GM10266 (cell line): ENCODE data around the gene ASIC3.
"Not testable (repeated sequence)": the region's sequence is repeated elsewhere in the genome, so short reads cannot be mapped to it uniquely, and the experiment has no call there.

Source experiments
- DNase-seq: peaks from one replicate; pipeline ENCODE4 v3.0.0; 2012; ENCODE audit errors: extremely low spot score
- CTCF ChIP-seq: IDR thresholded peaks from 2 replicates; pipeline ENCODE4 v1.5.1; 2012; ENCODE audit warnings: mild to moderate bottlenecking, low read depth; ENCODE audit not compliant: control insufficient read depth, insufficient read depth; ENCODE audit errors: missing control alignments

Gene ASIC3

GRCh38 chr7:151035026-151035717, 13.2 kb upstream of the ASIC3 start:
- DNase-seq, result no peak
- no peak for TF ChIP-seq CTCF

GRCh38 chr7:151035902-151036301, 12.4 kb upstream of the ASIC3 start:
- TF ChIP-seq CTCF, result no peak
- no peak for DNase-seq

- TF ChIP-seq CTCF, result no peak
- peak; percentile 34 for DNase-seq
Observed at GRCh38 chr7:151038951-151039849, 9.1 kb upstream of the ASIC3 start.

- TF ChIP-seq CTCF, result no peak
- DNase-seq, result no peak
Observed at GRCh38 chr7:151039850-151040548, 8.3 kb upstream of the ASIC3 start.

GRCh38 chr7:151040616-151041375, 7.5 kb upstream of the ASIC3 start:
- DNase-seq, result no peak
- no peak for TF ChIP-seq CTCF

- DNase-seq, result not testable (repeated sequence)
Observed at GRCh38 chr7:151043449-151043848, 4.9 kb upstream of the ASIC3 start.

- no peak for TF ChIP-seq CTCF
- DNase-seq, result no peak
Observed at GRCh38 chr7:151043959-151044358, 4.4 kb upstream of the ASIC3 start.
